Measurements from ENCODE around the gene NCOA5.

NCOA5 gene

GRCh38 chr20:46047821-46048220 is 41.9 kb downstream of the NCOA5 start:
- DNase-seq (ENCODE audit: low read depth, low spot score): no peak
- CTCF ChIA-PET: no interaction called here
- TF ChIP-seq CTCF (IDR thresholded peaks at IDR 0.05; ENCODE audit: insufficient read depth, low read length, missing control alignments): no peak
- POLR2A ChIA-PET: no interaction called here
- H3K4me3 ChIP-seq (ENCODE audit: low read depth, low read length): no peak overlapping the region

GRCh38 chr20:46046588-46047310 is 43.0 kb downstream of the NCOA5 start:
- H3K4me3 ChIP-seq (ENCODE audit: low read depth, low read length): no peak overlapping the region
- DNase-seq (ENCODE audit: low read depth, low spot score): no peak
- ChIA-PET POLR2A (no interaction called here), CTCF (no interaction called here)
- TF ChIP-seq CTCF (IDR thresholded peaks at IDR 0.05; ENCODE audit: insufficient read depth, low read length, missing control alignments): no peak

GRCh38 chr20:46044896-46045295 is 44.9 kb downstream of the NCOA5 start:
- no peak for TF ChIP-seq CTCF (IDR thresholded peaks at IDR 0.05; ENCODE audit: insufficient read depth, low read length, missing control alignments)
- no peak for DNase-seq (ENCODE audit: low read depth, low spot score)
- ChIA-PET CTCF (interaction anchor here (2.4 kb wide), 1 partner anchor 13 kb away, joined by 10 read pairs; no protein-coding TSS in a partner anchor), POLR2A (no interaction called here)
- no peak overlapping the region for H3K4me3 ChIP-seq (ENCODE audit: low read depth, low read length)

GRCh38 chr20:46043556-46043955 is 46.2 kb downstream of the NCOA5 start:
- CTCF ChIA-PET: interaction anchor here (1.2 to 2.4 kb wide), 3 partner anchors 14 to 29 kb away, joined by 3 to 10 read pairs (median 4); no protein-coding TSS in a partner anchor

GRCh38 chr20:46040902-46041535 is 48.7 kb downstream of the NCOA5 start:
- no peak for TF ChIP-seq CTCF (IDR thresholded peaks at IDR 0.05; ENCODE audit: insufficient read depth, low read length, missing control alignments)
- no peak for DNase-seq (ENCODE audit: low read depth, low spot score)
- POLR2A ChIA-PET: no interaction called here
- H3K4me3 ChIP-seq (ENCODE audit: low read depth, low read length): no peak overlapping the region
- CTCF ChIA-PET: interaction anchor here (1.2 kb wide), 1 partner anchor 8 kb away, joined by 3 read pairs; no protein-coding TSS in a partner anchor

More at GRCh38 chr20:46043556-46043955, 46.2 kb downstream of the NCOA5 start:
- TF ChIP-seq CTCF (IDR thresholded peaks at IDR 0.05; ENCODE audit: insufficient read depth, low read length, missing control alignments): no peak
- no peak overlapping the region for H3K4me3 ChIP-seq (ENCODE audit: low read depth, low read length)
- POLR2A ChIA-PET: no interaction called here
- DNase-seq (ENCODE audit: low read depth, low spot score): no peak

- H3K4me3 ChIP-seq (ENCODE audit: low read depth, low read length): no peak overlapping the region
- DNase-seq (ENCODE audit: low read depth, low spot score): no peak
- TF ChIP-seq CTCF (IDR thresholded peaks at IDR 0.05; ENCODE audit: insufficient read depth, low read length, missing control alignments): no peak
- POLR2A ChIA-PET: no interaction called here
- CTCF ChIA-PET: interaction anchor here (1.9 kb wide), 1 partner anchor 10 kb away, joined by 4 read pairs; no protein-coding TSS in a partner anchor
These were observed 52.7 kb downstream of the NCOA5 start for GRCh38 chr20:46037036-46037435.

Measured in AG04449 (cell line).